Omental fat pad (tissue), 4 donors: ENCODE measurements around the gene C13orf42. TPM values are rescaled to one million over a fixed set of nuclear protein-coding genes. Genes with fewer than 3 reads are reported as not detected.

Source experiments
- ATAC-seq: fragments of 150-250 bp; one replicate; pipeline ENCODE4 v1.9.1; 2016; ENCODE audit warnings: mild to moderate bottlenecking, moderate library complexity; ENCODE audit not compliant: low FRiP score
- DNase-seq: peaks from one replicate; pipeline ENCODE4 v3.0.0-alpha.2; 2019; ENCODE audit warnings: low spot score
- total RNA-seq, 4 donors: library from RNA; depleted of rRNA; stranded (reverse); fragments of >200 nt; gene quantifications; one replicate each; pipeline ENCODE4 v1.1.0, GENCODE V29; 2016
- TF ChIP-seq, protein P1 (sequence below), 3 donors: fragments of 450-650 bp; IDR thresholded peaks; one replicate each; pipeline ENCODE4 v1.5.1; 2016 to 2017; ENCODE audit warnings: antibody characterized with exemption in 3 of 3, mild to moderate bottlenecking in 3 of 3, moderate library complexity in 2 of 3

C13orf42 gene
- total RNA-seq, 4 donors from 2014 or later = not detected

DNA sequence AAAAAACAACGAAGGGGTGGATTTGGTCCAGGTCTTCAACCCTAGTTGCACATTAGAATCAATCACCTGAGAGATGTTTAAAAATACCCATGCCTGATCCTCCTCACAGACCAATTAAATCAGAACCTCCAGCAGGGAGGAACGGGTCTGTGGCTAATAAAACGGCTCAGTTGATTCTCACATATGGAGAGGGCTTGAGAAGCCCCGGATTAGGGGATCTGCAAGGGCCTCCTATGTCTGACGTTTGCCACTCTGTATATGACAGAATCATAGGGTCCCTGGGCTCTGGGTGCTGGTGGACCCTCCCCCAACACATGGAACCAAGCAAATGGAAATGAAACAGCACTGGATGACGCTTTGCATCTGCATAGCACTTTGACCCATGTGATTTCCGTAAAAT lies 36.7 kb upstream of the C13orf42 start:
- TF ChIP-seq, protein P1, sequence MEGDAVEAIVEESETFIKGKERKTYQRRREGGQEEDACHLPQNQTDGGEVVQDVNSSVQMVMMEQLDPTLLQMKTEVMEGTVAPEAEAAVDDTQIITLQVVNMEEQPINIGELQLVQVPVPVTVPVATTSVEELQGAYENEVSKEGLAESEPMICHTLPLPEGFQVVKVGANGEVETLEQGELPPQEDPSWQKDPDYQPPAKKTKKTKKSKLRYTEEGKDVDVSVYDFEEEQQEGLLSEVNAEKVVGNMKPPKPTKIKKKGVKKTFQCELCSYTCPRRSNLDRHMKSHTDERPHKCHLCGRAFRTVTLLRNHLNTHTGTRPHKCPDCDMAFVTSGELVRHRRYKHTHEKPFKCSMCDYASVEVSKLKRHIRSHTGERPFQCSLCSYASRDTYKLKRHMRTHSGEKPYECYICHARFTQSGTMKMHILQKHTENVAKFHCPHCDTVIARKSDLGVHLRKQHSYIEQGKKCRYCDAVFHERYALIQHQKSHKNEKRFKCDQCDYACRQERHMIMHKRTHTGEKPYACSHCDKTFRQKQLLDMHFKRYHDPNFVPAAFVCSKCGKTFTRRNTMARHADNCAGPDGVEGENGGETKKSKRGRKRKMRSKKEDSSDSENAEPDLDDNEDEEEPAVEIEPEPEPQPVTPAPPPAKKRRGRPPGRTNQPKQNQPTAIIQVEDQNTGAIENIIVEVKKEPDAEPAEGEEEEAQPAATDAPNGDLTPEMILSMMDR (IDR thresholded peaks at IDR 0.05) = no peak
- no peak for ATAC-seq
- DNase-seq = no peak

DNA sequence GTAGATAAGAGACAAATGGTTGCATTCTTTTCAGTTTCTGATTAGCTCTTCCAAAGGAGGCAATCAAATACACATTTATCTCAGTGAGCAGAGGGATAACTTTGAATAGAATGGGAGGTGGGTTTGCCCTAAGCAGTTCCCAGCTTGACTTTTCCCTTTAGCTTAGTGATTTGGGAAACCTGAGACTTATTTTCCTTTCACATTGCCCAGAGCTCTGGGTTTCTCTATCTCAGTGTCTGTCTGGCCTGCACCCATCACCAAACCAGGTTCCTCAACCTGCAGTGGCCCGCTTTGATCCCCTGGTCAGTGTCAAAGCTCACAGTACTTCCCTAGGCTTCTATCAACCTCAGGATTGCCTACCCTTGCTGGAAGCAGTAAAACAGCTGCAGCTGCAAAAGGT lies 35.6 kb upstream of the C13orf42 start:
- no peak for ATAC-seq
- TF ChIP-seq, protein P1 (IDR thresholded peaks at IDR 0.05) = no peak

DNA sequence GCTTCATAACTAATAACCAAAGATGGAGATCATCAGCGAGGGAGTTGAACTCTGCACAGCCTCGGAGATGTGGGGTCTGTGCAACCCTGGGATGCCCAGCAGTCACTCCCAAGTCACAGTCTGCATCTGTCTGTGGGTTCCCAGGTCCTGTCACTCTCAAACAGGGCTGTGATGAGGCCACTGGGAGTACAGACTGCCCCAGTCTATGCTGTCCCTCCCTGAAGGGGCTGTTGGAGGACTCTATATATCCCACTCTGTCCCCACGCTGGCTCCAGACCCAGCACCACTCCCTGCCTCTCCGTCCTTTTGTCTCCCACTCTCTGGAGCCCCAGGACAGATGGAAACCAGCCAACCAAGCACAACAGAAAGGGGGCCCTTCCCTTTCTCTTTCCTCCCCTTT lies 26.2 kb upstream of the C13orf42 start:
- ATAC-seq (no peak), DNase-seq (no peak)
- TF ChIP-seq, protein P1 (IDR thresholded peaks at IDR 0.05) = no peak

More for the DNA sequence above, 35.6 kb upstream of the C13orf42 start:
- DNase-seq = no peak

DNA sequence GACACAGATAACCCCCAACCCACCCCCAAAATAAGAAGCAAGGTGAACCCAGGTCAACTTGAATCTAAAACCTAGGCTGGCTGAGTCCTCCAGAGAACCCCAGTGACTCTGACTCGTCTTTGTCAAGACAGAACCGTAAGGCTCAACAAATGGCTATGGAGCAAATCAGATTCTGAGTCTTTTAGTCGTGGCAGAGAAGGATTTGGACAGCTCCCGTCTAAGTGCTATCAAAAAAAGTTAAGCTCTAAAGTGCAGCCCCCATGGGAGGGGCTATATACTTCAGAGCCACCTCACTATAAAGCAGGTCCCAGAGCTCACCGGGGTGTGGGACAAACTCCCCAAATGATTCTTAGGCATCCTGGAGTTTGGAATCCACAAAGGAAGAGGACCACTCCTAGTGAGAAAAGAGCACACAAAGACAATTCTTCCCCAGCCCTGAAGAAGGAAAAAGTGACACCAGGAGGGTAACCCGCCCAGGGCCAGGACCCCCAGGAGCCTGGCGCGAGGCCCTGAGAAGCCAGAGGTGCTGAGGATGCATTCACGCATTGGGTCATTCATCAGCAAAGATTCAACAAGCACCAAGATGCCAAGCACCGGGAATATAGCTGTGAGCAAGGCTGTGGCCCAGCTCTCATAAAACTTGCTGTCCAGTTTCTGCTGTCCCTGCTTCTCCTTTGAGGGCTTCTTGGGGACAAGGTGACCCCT lies 25.4 kb upstream of the C13orf42 start:
- TF ChIP-seq, protein P1 (IDR thresholded peaks at IDR 0.05) = no peak
- ATAC-seq (no peak), DNase-seq (no peak)

DNA sequence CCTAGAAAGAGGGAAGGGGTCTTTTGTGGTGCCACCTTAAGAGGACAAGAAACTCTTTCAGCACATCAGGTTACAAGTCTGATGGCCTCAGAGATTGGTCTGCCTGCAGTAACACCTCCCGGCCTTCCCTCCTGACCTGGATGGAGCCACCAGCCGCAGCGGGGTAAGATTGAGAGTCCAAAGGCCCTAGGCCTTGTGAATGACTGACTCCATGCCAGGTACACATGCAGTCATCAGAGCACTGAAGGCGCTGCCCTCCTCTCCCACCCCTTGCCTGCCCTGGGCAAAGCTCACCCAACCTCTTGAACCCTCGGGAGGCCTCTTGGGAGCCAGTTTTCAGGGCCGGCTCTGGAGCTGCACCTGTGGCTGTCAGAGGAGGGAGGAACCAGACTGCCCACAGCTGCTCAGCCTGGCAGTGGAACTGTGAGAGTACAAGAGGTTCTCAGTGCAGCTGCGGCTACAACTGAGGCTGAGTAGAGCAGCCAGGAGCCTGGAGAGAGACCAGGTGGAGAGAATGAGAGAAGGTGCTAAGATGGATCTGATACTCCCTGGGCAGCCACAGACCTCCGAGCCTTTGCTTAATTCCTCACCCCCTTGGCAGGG lies 23.8 kb upstream of the C13orf42 start:
- ATAC-seq = no peak
- TF ChIP-seq, protein P1 (IDR thresholded peaks at IDR 0.05) = no peak
- no peak for DNase-seq

DNA sequence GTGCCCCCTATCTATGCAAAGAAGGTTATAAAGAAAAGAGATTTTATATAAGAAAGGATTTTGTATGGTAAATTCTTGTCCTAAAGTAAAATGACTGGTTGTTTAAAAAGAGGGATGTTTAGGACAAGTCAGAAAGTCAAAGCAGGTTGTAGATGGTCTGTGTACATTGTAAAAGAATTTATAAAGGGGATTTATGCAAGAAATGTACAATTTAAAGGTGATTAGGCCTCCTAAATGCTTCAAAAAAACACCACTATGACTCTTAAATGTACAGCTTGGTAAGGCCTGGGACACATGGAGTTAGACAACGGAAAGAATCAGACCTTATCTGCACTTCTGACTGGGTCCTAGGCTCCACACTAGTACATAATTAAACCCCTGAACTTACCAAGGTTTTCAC lies 19.3 kb upstream of the C13orf42 start:
- ATAC-seq (no peak), DNase-seq (no peak)
- TF ChIP-seq, protein P1 (IDR thresholded peaks at IDR 0.05) = no peak
